Liver (tissue), 9 donors: ENCODE results near the gene FOSL2. TPM values are rescaled to one million over a fixed set of nuclear protein-coding genes. Genes with fewer than 3 reads are reported as not detected.

Experiments
- DNase-seq: peaks from one replicate; pipeline ENCODE4 v3.0.0-alpha.2; 2017; ENCODE audit warnings: low spot score
- H3K27ac ChIP-seq, 2 donors: one replicate each; pipeline ENCODE4 v1.7.0; 2013; ENCODE audit warnings: inconsistent platforms in 2 of 2, low read length in 2 of 2, control low read depth in 1 of 2, low read depth in 1 of 2, mild to moderate bottlenecking in 1 of 2
- H3K27me3 ChIP-seq, 4 donors: one replicate each; pipeline versions ENCODE4 v1.6.1 to v1.7.0; 2013; ENCODE audit warnings: low read length in 3 of 4, inconsistent platforms in 1 of 4, mild to moderate bottlenecking in 1 of 4, moderate library complexity in 1 of 4; ENCODE audit not compliant: control insufficient read depth in 4 of 4, insufficient read depth in 4 of 4
- H3K36me3 ChIP-seq, 4 donors: one replicate each; pipeline versions ENCODE4 v1.6.1 to v1.7.0; 2013; ENCODE audit warnings: low read length in 3 of 4, mild to moderate bottlenecking in 3 of 4, low read depth in 1 of 4, moderate library complexity in 1 of 4; ENCODE audit not compliant: control insufficient read depth in 4 of 4, insufficient read depth in 3 of 4
- H3K4me1 ChIP-seq, 4 donors: one replicate each; pipeline versions ENCODE4 v1.6.1 to v1.7.0; 2013; ENCODE audit warnings: low read length in 3 of 4, mild to moderate bottlenecking in 3 of 4, moderate library complexity in 1 of 4; ENCODE audit not compliant: control insufficient read depth in 4 of 4, insufficient read depth in 4 of 4
- H3K4me3 ChIP-seq, 3 donors: one replicate each; pipeline versions ENCODE4 v1.6.1 to v1.7.0; 2013; ENCODE audit warnings: low read length in 3 of 3, control low read depth in 1 of 3, low read depth in 1 of 3, mild to moderate bottlenecking in 1 of 3
- H3K9ac ChIP-seq, 2 donors: one replicate each; pipeline ENCODE4 v1.7.0; 2013; ENCODE audit warnings: low read length in 2 of 2, mild to moderate bottlenecking in 2 of 2, moderate library complexity in 2 of 2, control low read depth in 1 of 2, low read depth in 1 of 2
- H3K9me3 ChIP-seq, 4 donors: one replicate each; pipeline versions ENCODE4 v1.6.1 to v1.7.0; 2013; ENCODE audit warnings: low read length in 3 of 4; ENCODE audit not compliant: control insufficient read depth in 4 of 4
- FOXA2 ChIP-seq: IDR thresholded peaks from 2 replicates; pipeline ENCODE4 v1.6.1; 2016; ENCODE audit warnings: antibody characterized with exemption
- HNF4A ChIP-seq, 2 donors: conservative IDR thresholded peaks; 2 replicates each; pipeline ENCODE4 v1.6.1; 2016; ENCODE audit warnings: antibody characterized with exemption in 2 of 2, mild to moderate bottlenecking in 2 of 2
- HNF4G ChIP-seq: IDR thresholded peaks from 2 replicates; pipeline ENCODE4 v1.6.1; 2016; ENCODE audit warnings: antibody characterized with exemption
- JUND ChIP-seq, 2 donors: IDR thresholded peaks; 2 replicates each; pipeline ENCODE4 v1.6.1; 2016; ENCODE audit warnings: antibody characterized with exemption in 2 of 2
- RAD21 ChIP-seq, 2 donors: IDR thresholded peaks; 2 replicates each; pipeline ENCODE4 v1.6.1; 2016; ENCODE audit warnings: antibody characterized with exemption in 2 of 2, mild to moderate bottlenecking in 2 of 2
- SP1 ChIP-seq: IDR thresholded peaks from 2 replicates; pipeline ENCODE4 v1.6.1; 2018; ENCODE audit warnings: antibody characterized with exemption, mild to moderate bottlenecking
- YY1 ChIP-seq: IDR thresholded peaks from 2 replicates; pipeline ENCODE4 v1.6.1; 2016; ENCODE audit warnings: antibody characterized with exemption, mild to moderate bottlenecking
- WGBS: extraction: QIAGEN DNeasy Blood & Tissue Kit; methylation state at CpG from one replicate; pipeline ENCODE4 v1.1.7; 2013; 5-methylcytosine and 5-hydroxymethylcytosine counted together
- polyA plus RNA-seq, 2 donors: library from polyadenylated mRNA; stranded (reverse) in 1 of 2; unstranded in 1 of 2; fragments of 200-250 nt in 1 of 2; fragments of >200 nt in 1 of 2; fragmentation: Nextera tagmentation in 1 of 2; extraction: Ambion mirVana in 1 of 2; gene quantifications; one replicate each; pipeline versions ENCODE4 v1.2.1 to v1.2.3, GENCODE V29; 2013 to 2015
- total RNA-seq, 2 donors: library from RNA; depleted of rRNA; stranded (reverse); fragments of >200 nt; gene quantifications; one replicate each; pipeline ENCODE4 v1.2.3, GENCODE V29; 2014
- TF ChIP-seq, protein P1 (sequence below): IDR thresholded peaks from 2 replicates; pipeline ENCODE4 v1.6.1; 2016; ENCODE audit warnings: antibody characterized with exemption
- TF ChIP-seq, protein P2 (sequence below): IDR thresholded peaks from 2 replicates; pipeline ENCODE4 v1.6.1; 2016; ENCODE audit warnings: antibody characterized with exemption, mild to moderate bottlenecking
- TF ChIP-seq, protein P3 (sequence below): IDR thresholded peaks from 2 replicates; pipeline ENCODE4 v1.6.1; 2016; ENCODE audit warnings: antibody characterized with exemption
- TF ChIP-seq, protein P4 (sequence below): fragments of 150-350 bp; IDR thresholded peaks from 2 replicates; pipeline ENCODE4 v1.5.1; 2017; ENCODE audit warnings: improper control_type of control experiment, low read depth, low read length; ENCODE audit not compliant: missing input control
- donor health status: healthy.
- donor health status: healthy.
- donor health status: healthy.
- donor health status: healthy.
- donor health status: healthy.

Gene FOSL2
- total and polyA plus RNA-seq, 4 donors = 1.9 to 10.7 (median 2.6) TPM

GRCh38 chr2:28457237-28457636 lies 64.6 kb downstream of the FOSL2 start:
- WGBS = 89% methylated on average over 10 of the region's 10 CpGs
- DNase-seq = no peak

DNA sequence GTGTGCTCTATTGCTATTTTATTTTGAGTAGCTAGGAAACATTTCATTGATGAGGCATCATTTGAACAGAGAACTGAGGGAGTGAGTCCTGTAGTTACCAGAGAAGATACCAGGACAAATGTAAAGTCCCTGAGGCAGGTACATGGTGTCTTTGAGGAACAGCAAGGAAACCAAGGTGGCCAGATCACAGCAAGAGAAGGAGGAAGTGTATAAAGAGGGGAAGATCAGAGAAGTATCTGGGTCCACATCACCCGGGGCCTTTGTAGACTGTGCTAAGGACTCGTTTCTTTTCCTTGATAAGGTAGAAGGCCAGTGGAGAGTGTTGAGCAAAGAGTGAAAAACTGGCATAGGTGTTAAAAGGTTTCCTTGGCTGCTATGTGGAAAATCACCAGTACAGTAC lies 68.4 kb downstream of the FOSL2 start:
- peaks cover 0 to 5% (median 0%) of the 10 kb centered on the region in 4 donors for H3K9me3 ChIP-seq
- WGBS = 53% methylated on average over 2 of the region's 2 CpGs
- no peak for DNase-seq
- no peaks in the 10 kb centered on the region for H3K36me3 ChIP-seq
- no peak overlapping the region for H3K27ac ChIP-seq
- no peaks in the 10 kb centered on the region for H3K4me1 ChIP-seq
- H3K4me3 ChIP-seq = no peak overlapping the region
- TF ChIP-seq, protein P1, sequence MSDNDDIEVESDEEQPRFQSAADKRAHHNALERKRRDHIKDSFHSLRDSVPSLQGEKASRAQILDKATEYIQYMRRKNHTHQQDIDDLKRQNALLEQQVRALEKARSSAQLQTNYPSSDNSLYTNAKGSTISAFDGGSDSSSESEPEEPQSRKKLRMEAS = no peak
- TF ChIP-seq, protein P2, sequence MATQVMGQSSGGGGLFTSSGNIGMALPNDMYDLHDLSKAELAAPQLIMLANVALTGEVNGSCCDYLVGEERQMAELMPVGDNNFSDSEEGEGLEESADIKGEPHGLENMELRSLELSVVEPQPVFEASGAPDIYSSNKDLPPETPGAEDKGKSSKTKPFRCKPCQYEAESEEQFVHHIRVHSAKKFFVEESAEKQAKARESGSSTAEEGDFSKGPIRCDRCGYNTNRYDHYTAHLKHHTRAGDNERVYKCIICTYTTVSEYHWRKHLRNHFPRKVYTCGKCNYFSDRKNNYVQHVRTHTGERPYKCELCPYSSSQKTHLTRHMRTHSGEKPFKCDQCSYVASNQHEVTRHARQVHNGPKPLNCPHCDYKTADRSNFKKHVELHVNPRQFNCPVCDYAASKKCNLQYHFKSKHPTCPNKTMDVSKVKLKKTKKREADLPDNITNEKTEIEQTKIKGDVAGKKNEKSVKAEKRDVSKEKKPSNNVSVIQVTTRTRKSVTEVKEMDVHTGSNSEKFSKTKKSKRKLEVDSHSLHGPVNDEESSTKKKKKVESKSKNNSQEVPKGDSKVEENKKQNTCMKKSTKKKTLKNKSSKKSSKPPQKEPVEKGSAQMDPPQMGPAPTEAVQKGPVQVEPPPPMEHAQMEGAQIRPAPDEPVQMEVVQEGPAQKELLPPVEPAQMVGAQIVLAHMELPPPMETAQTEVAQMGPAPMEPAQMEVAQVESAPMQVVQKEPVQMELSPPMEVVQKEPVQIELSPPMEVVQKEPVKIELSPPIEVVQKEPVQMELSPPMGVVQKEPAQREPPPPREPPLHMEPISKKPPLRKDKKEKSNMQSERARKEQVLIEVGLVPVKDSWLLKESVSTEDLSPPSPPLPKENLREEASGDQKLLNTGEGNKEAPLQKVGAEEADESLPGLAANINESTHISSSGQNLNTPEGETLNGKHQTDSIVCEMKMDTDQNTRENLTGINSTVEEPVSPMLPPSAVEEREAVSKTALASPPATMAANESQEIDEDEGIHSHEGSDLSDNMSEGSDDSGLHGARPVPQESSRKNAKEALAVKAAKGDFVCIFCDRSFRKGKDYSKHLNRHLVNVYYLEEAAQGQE = no peak
- no peak for TF ChIP-seq JUND (IDR thresholded peaks at IDR 0.05)
- TF ChIP-seq SP1 = no peak
- TF ChIP-seq, protein P3, sequence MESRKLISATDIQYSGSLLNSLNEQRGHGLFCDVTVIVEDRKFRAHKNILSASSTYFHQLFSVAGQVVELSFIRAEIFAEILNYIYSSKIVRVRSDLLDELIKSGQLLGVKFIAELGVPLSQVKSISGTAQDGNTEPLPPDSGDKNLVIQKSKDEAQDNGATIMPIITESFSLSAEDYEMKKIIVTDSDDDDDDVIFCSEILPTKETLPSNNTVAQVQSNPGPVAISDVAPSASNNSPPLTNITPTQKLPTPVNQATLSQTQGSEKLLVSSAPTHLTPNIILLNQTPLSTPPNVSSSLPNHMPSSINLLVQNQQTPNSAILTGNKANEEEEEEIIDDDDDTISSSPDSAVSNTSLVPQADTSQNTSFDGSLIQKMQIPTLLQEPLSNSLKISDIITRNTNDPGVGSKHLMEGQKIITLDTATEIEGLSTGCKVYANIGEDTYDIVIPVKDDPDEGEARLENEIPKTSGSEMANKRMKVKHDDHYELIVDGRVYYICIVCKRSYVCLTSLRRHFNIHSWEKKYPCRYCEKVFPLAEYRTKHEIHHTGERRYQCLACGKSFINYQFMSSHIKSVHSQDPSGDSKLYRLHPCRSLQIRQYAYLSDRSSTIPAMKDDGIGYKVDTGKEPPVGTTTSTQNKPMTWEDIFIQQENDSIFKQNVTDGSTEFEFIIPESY = no peak
- TF ChIP-seq HNF4A (conservative IDR thresholded peaks at IDR 0.05) = no peak
- H3K9ac ChIP-seq = no peak overlapping the region
- H3K27me3 ChIP-seq = no peaks in the 10 kb centered on the region

More at GRCh38 chr2:28457237-28457636, 64.6 kb downstream of the FOSL2 start:
- TF ChIP-seq, protein P4, sequence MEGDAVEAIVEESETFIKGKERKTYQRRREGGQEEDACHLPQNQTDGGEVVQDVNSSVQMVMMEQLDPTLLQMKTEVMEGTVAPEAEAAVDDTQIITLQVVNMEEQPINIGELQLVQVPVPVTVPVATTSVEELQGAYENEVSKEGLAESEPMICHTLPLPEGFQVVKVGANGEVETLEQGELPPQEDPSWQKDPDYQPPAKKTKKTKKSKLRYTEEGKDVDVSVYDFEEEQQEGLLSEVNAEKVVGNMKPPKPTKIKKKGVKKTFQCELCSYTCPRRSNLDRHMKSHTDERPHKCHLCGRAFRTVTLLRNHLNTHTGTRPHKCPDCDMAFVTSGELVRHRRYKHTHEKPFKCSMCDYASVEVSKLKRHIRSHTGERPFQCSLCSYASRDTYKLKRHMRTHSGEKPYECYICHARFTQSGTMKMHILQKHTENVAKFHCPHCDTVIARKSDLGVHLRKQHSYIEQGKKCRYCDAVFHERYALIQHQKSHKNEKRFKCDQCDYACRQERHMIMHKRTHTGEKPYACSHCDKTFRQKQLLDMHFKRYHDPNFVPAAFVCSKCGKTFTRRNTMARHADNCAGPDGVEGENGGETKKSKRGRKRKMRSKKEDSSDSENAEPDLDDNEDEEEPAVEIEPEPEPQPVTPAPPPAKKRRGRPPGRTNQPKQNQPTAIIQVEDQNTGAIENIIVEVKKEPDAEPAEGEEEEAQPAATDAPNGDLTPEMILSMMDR = no peak
- no peak for TF ChIP-seq SP1
- Histone ChIP-seq H3K4me3 (no peak overlapping the region), H3K36me3 (no peaks in the 10 kb centered on the region), H3K27ac (no peak overlapping the region), H3K4me1 (no peaks in the 10 kb centered on the region), H3K9ac (no peak overlapping the region), H3K9me3 (peaks cover 0 to 5% (median 0%) of the 10 kb centered on the region in 4 donors), H3K27me3 (no peaks in the 10 kb centered on the region)

GRCh38 chr2:28462122-28462521 lies 69.5 kb downstream of the FOSL2 start:
- Histone ChIP-seq H3K4me3 (no peak overlapping the region), H3K4me1 (no peaks in the 10 kb centered on the region), H3K9ac (no peak overlapping the region), H3K27ac (no peak overlapping the region), H3K36me3 (no peaks in the 10 kb centered on the region), H3K9me3 (peaks cover 0 to 5% (median 0%) of the 10 kb centered on the region in 4 donors), H3K27me3 (no peaks in the 10 kb centered on the region)
- TF ChIP-seq FOXA2 = no peak
- TF ChIP-seq HNF4G = no peak
- no peak for TF ChIP-seq RAD21 (IDR thresholded peaks at IDR 0.05)
- no peak for TF ChIP-seq YY1
- DNase-seq = no peak
